H1 (cell line): ENCODE data around the gene IRAK3. TPM values are rescaled to one million over a fixed set of nuclear protein-coding genes. Genes with fewer than 3 reads are reported as not detected.

Experiments
- CTCF ChIA-PET: fragments of 300-600 bp; sonication (Branson Sonifier 250); formaldehyde crosslinking; loops from one replicate; lab custom pipeline; 2021; ENCODE audit not compliant: partially characterized antibody; lab: Charles Lee
- POLR2A ChIA-PET: fragments of 300-600 bp; sonication (Branson Sonifier 250); formaldehyde crosslinking; loops from one replicate; lab custom pipeline; 2021; ENCODE audit warnings: inconsistent platforms; ENCODE audit not compliant: partially characterized antibody; lab: Charles Lee
- DNase-seq, 2 experiments: peaks; one replicate each; pipeline versions ENCODE4 v3.0.0 to v3.0.0-alpha.2; 2010 to 2022; ENCODE audit warnings: low spot score in 2 of 2, low read depth in 1 of 2, mixed read lengths in 1 of 2
- FAIRE-seq: peaks from 2 replicates; lab custom pipeline; 2011; peaks lifted over from hg19 to GRCh38; lab: Jason Lieb, UNC
- H2AFZ ChIP-seq: 2 replicates; pipeline ENCODE4 v1.8.1; 2012; ENCODE audit warnings: low read length, inconsistent platforms
- H2AK5ac ChIP-seq: 2 replicates; pipeline ENCODE4 v1.6.1; 2013; ENCODE audit warnings: low read depth, low read length
- H2BK120ac ChIP-seq: replicated peaks from 2 replicates; pipeline ENCODE3; 2013; ENCODE audit warnings: low read depth, low read length, inconsistent platforms
- H2BK12ac ChIP-seq: 2 replicates; pipeline ENCODE4 v1.6.1; 2013; ENCODE audit warnings: low read depth, low read length
- H2BK15ac ChIP-seq: 2 replicates; pipeline ENCODE4 v1.6.1; 2013; ENCODE audit warnings: low read length
- H2BK20ac ChIP-seq: 2 replicates; pipeline ENCODE4 v1.6.1; 2013; ENCODE audit warnings: low read length
- H2BK5ac ChIP-seq: 2 replicates; pipeline ENCODE4 v1.6.1; 2013; ENCODE audit warnings: low read depth, low read length
- H3K14ac ChIP-seq: 2 replicates; pipeline ENCODE4 v1.6.1; 2013; ENCODE audit warnings: inconsistent platforms; ENCODE audit not compliant: insufficient read length
- H3K18ac ChIP-seq: 2 replicates; pipeline ENCODE4 v1.6.1; 2013; ENCODE audit warnings: low read length; ENCODE audit errors: extremely low read depth
- H3K23ac ChIP-seq: 2 replicates; pipeline ENCODE4 v1.6.1; 2013; ENCODE audit warnings: inconsistent platforms; ENCODE audit not compliant: insufficient read length
- H3K23me2 ChIP-seq: 2 replicates; pipeline ENCODE4 v1.6.1; 2013; ENCODE audit warnings: low read depth, low read length
- H3K27ac ChIP-seq: 2 replicates; pipeline ENCODE4 v1.6.1; 2011; ENCODE audit warnings: low read depth, low read length, inconsistent platforms
- H3K27me3 ChIP-seq, 4 experiments: replicated peaks in 1 of 4; 1 replicate in 1 of 4; 2 replicates in 3 of 4; pipeline versions ENCODE4 v1.6.1 to v1.8.1; 2011 to 2013; ENCODE audit warnings: low read length in 3 of 4, mild to moderate bottlenecking in 3 of 4, inconsistent platforms in 2 of 4, mixed read lengths in 2 of 4, moderate library complexity in 1 of 4; ENCODE audit not compliant: control insufficient read depth in 3 of 4, insufficient read depth in 3 of 4; ENCODE audit errors: extremely low read depth in 1 of 4
- H3K36me3 ChIP-seq, 4 experiments: 2 replicates each; pipeline versions ENCODE4 v1.6.1 to v1.8.1; 2011 to 2013; ENCODE audit warnings: mild to moderate bottlenecking in 4 of 4, low read length in 3 of 4, moderate library complexity in 2 of 4, control low read depth in 1 of 4, inconsistent platforms in 1 of 4; ENCODE audit not compliant: insufficient read depth in 4 of 4, control insufficient read depth in 2 of 4
- H3K4ac ChIP-seq: replicated peaks from 2 replicates; pipeline ENCODE3; 2013; ENCODE audit warnings: low read length, low read depth, mixed read lengths, inconsistent platforms; ENCODE audit not compliant: insufficient read length
- H3K4me1 ChIP-seq, 4 experiments: replicated peaks in 1 of 4; 1 replicate in 1 of 4; 2 replicates in 3 of 4; pipeline versions ENCODE4 v1.6.1 to v1.8.1; 2011 to 2013; ENCODE audit warnings: low read length in 3 of 4, inconsistent platforms in 2 of 4, mixed read lengths in 1 of 4; ENCODE audit not compliant: insufficient read depth in 4 of 4, control insufficient read depth in 3 of 4
- H3K4me2 ChIP-seq, 2 experiments: 2 replicates each; pipeline versions ENCODE4 v1.6.1 to v1.8.1; 2011 to 2013; ENCODE audit warnings: low read depth in 2 of 2, low read length in 2 of 2, control low read depth in 1 of 2, inconsistent platforms in 1 of 2, mild to moderate bottlenecking in 1 of 2; ENCODE audit not compliant: insufficient read depth in 1 of 2
- H3K4me3 ChIP-seq, 4 experiments: fragments of 200-600, 300-600 bp in 1 of 4; sonication (generic), shearing (Covaris generic), sonication (Bioruptor Twin) in 1 of 4; 2 replicates each; pipeline versions ENCODE4 v1.5.1 to v1.8.1; 2011 to 2016; ENCODE audit warnings: low read length in 4 of 4, low read depth in 3 of 4, control low read depth in 2 of 4, inconsistent platforms in 2 of 4, mild to moderate bottlenecking in 2 of 4, mixed read lengths in 1 of 4, moderate library complexity in 1 of 4; ENCODE audit not compliant: insufficient read depth in 2 of 4; ENCODE audit errors: extremely low read depth in 1 of 4
- H3K56ac ChIP-seq: replicated peaks from 2 replicates; pipeline ENCODE3; 2013; ENCODE audit warnings: low read depth, mild to moderate bottlenecking, mixed read lengths, low read length, inconsistent platforms; ENCODE audit not compliant: insufficient read length
- H3K79me1 ChIP-seq: 2 replicates; pipeline ENCODE4 v1.6.1; 2013; ENCODE audit warnings: low read depth, low read length, control low read depth
- H3K79me2 ChIP-seq, 2 experiments: 2 replicates each; pipeline versions ENCODE4 v1.6.1 to v1.8.1; 2012 to 2013; ENCODE audit warnings: low read length in 2 of 2, mild to moderate bottlenecking in 2 of 2, inconsistent platforms in 1 of 2; ENCODE audit not compliant: insufficient read depth in 2 of 2, control insufficient read depth in 1 of 2
- H3K9ac ChIP-seq, 4 experiments: replicated peaks in 1 of 4; 1 replicate in 1 of 4; 2 replicates in 3 of 4; pipeline versions ENCODE4 v1.6.1 to v1.8.1; 2011 to 2013; ENCODE audit warnings: low read depth in 3 of 4, low read length in 3 of 4, control low read depth in 2 of 4, mild to moderate bottlenecking in 2 of 4, moderate library complexity in 2 of 4, inconsistent platforms in 1 of 4; ENCODE audit errors: extremely low read depth in 1 of 4
- H3K9me3 ChIP-seq, 2 experiments: 2 replicates each; pipeline versions ENCODE4 v1.6.1 to v1.8.1; 2012 to 2013; ENCODE audit warnings: mild to moderate bottlenecking in 2 of 2, moderate library complexity in 2 of 2, control low read depth in 1 of 2, inconsistent platforms in 1 of 2, low read depth in 1 of 2, low read length in 1 of 2, mixed read lengths in 1 of 2; ENCODE audit not compliant: insufficient read depth in 2 of 2
- H4K20me1 ChIP-seq, 2 experiments: replicated peaks in 1 of 2; 2 replicates each; pipeline versions ENCODE3 to v1.8.1; 2011 to 2013; ENCODE audit warnings: inconsistent platforms in 2 of 2, low read length in 2 of 2, mild to moderate bottlenecking in 1 of 2; ENCODE audit not compliant: insufficient read depth in 2 of 2, control insufficient read depth in 1 of 2
- H4K5ac ChIP-seq: 2 replicates; pipeline ENCODE4 v1.6.1; 2013; ENCODE audit warnings: low read length, low read depth, mixed read lengths, inconsistent platforms; ENCODE audit not compliant: insufficient read length
- H4K8ac ChIP-seq: 2 replicates; pipeline ENCODE4 v1.8.0; 2013; ENCODE audit warnings: mild to moderate bottlenecking, moderate library complexity, low read length, inconsistent platforms; ENCODE audit not compliant: insufficient read depth; ENCODE audit errors: extremely low read depth
- H4K91ac ChIP-seq: replicated peaks from 2 replicates; pipeline ENCODE3; 2013; ENCODE audit warnings: low read length, mixed read lengths, inconsistent platforms; ENCODE audit not compliant: insufficient read length
- CBX5 ChIP-seq: fragments of 300-800, 300-1000 bp; sonication (generic); IDR thresholded peaks from 2 replicates; pipeline ENCODE4 v1.7.1; 2016; ENCODE audit warnings: antibody characterized with exemption, low read length, low read depth
- CTCF ChIP-seq, 3 experiments: IDR thresholded peaks; 1 replicate in 2 of 3; 2 replicates in 1 of 3; pipeline versions ENCODE4 v1.5.1 to v1.6.1; 2011; ENCODE audit warnings: low read length in 3 of 3, mild to moderate bottlenecking in 3 of 3, inconsistent platforms in 2 of 3, low read depth in 1 of 3, moderate library complexity in 1 of 3; ENCODE audit not compliant: insufficient read depth in 1 of 3; ENCODE audit errors: control extremely low read depth in 1 of 3
- EZH2 ChIP-seq: fragments of 200-600 bp; sonication (generic); IDR thresholded peaks from 2 replicates; pipeline ENCODE4 v1.7.1; 2012; ENCODE audit warnings: low read depth, mild to moderate bottlenecking, moderate library complexity, low read length, inconsistent platforms; ENCODE audit not compliant: severe bottlenecking
- GTF2F1 ChIP-seq: IDR thresholded peaks from 2 replicates; pipeline ENCODE4 v1.6.1; 2012; ENCODE audit warnings: low read depth, low read length, improper control_type of control experiment, borderline replicate concordance
- JUN ChIP-seq: IDR thresholded peaks from 2 replicates; pipeline ENCODE4 v1.6.1; 2011; ENCODE audit warnings: low read depth, mild to moderate bottlenecking, improper control_type of control experiment, low read length
- RAD21 ChIP-seq, 2 experiments: IDR thresholded peaks in 1 of 2; conservative IDR thresholded peaks in 1 of 2; 2 replicates each; pipeline ENCODE4 v1.6.1; 2011; ENCODE audit warnings: low read depth in 2 of 2, low read length in 2 of 2, improper control_type of control experiment in 1 of 2, inconsistent platforms in 1 of 2, mild to moderate bottlenecking in 1 of 2, moderate library complexity in 1 of 2
- SIX5 ChIP-seq: IDR thresholded peaks from 2 replicates; pipeline ENCODE4 v1.6.1; 2011; ENCODE audit warnings: mild to moderate bottlenecking, low read depth, low read length
- SUZ12 ChIP-seq: fragments of 200-600 bp; sonication (generic); IDR thresholded peaks from 2 replicates; pipeline ENCODE4 v1.6.1; 2012; ENCODE audit warnings: mild to moderate bottlenecking, inconsistent platforms, low read length, moderate library complexity, mixed read lengths
- TAF1 ChIP-seq: IDR thresholded peaks from 2 replicates; pipeline ENCODE4 v1.6.1; 2011; ENCODE audit warnings: mild to moderate bottlenecking, low read depth, low read length
- TEAD4 ChIP-seq: IDR thresholded peaks from 2 replicates; pipeline ENCODE4 v1.6.1; 2012; ENCODE audit warnings: low read depth, low read length, inconsistent platforms, mixed read lengths
- WGBS, 2 experiments: shearing (Covaris generic) in 1 of 2; methylation state at CpG; one replicate each; pipeline versions ENCODE4 v1.1.6 to v1.1.7; 2013 to 2015; ENCODE audit warnings: low lambda C conversion rate in 2 of 2, mixed read lengths in 2 of 2, inconsistent platforms in 1 of 2, low coverage in 1 of 2, missing lambda C conversion rate in 1 of 2; ENCODE audit not compliant: insufficient replicate concordance in 2 of 2, insufficient coverage in 1 of 2, insufficient read length in 1 of 2; ENCODE audit errors: extremely low coverage in 1 of 2, missing lambda C conversion rate in 1 of 2; 5-methylcytosine and 5-hydroxymethylcytosine counted together
- polyA plus RNA-seq, 7 experiments: library from polyadenylated mRNA; depleted of rRNA in 3 of 7; stranded (reverse) in 5 of 7; unstranded in 2 of 7; fragments of >200 nt in 5 of 7; fragments of 200-250 nt in 2 of 7; gene quantifications; 1 replicate in 5 of 7; 2 replicates in 1 of 7; 4 replicates in 1 of 7; pipeline versions ENCODE4 v1.2.1 to v1.2.3, GENCODE V29; 2011 to 2013; ENCODE audit warnings: missing spikeins in 2 of 7, mixed read lengths in 2 of 7
- total RNA-seq: library from RNA; stranded (reverse); fragmentation: NEBNext Ultra II Directional; extraction: Animal tissue kit (Norgen Biotek cat#: 25700); gene quantifications from 2 replicates; pipeline ENCODE4 v1.2.1, GENCODE V29; 2021

Gene IRAK3
- total and polyA plus RNA-seq, 2 of the 8 experiments (the other 6 are each of a cell fraction or from before 2014, with no cell fraction given): 0.51 to 2.2 TPM

GRCh38 chr12:66279123-66279712, 90.2 kb downstream of the IRAK3 start:
- no peak for DNase-seq
- Histone ChIP-seq H2AK5ac (no peak overlapping the region), H2AFZ (no peak overlapping the region)

More at GRCh38 chr12:66279123-66279712, 90.2 kb downstream of the IRAK3 start:
- Histone ChIP-seq H3K4me3 (no peak overlapping the region), H3K18ac (no peak overlapping the region), H3K23me2 (no peaks in the 10 kb centered on the region), H2BK20ac (no peak overlapping the region), H3K9ac (no peak overlapping the region), H4K91ac (no peak overlapping the region), H4K20me1 (no peaks in the 10 kb centered on the region), H3K9me3 (peaks cover 3 to 4% of the 10 kb centered on the region in 2 experiments; a peak in 1 of 4 replicates), H3K27me3 (no peaks in the 10 kb centered on the region), H2BK12ac (no peak overlapping the region), H3K79me1 (no peaks in the 10 kb centered on the region), H3K4me1 (no peaks in the 10 kb centered on the region), H3K36me3 (no peaks in the 10 kb centered on the region), H3K14ac (no peak overlapping the region), H2BK120ac (no peak overlapping the region), H3K4ac (no peak overlapping the region), H2BK15ac (no peak overlapping the region), H3K27ac (no peak overlapping the region), H2BK5ac (no peak overlapping the region), H3K79me2 (no peaks in the 10 kb centered on the region), H4K5ac (no peak overlapping the region), H3K56ac (no peak overlapping the region), H3K4me2 (no peak overlapping the region), H4K8ac (no peak overlapping the region), H3K23ac (no peak overlapping the region)
- ChIA-PET POLR2A (no interaction called here), CTCF (interaction anchor here (0.5 to 2.4 kb wide), 24 partner anchors 9 to 176 kb away, joined by 3 to 10 read pairs (median 3); partner anchors contain the start of genes HELB and TMBIM4)
- 63% methylated on average over 3 of the region's 3 CpGs; no CpG with 5 or more reads in 1 of the 2 experiments for WGBS, 2 experiments
- TF ChIP-seq TEAD4: no peak
- TF ChIP-seq SUZ12: no peak
- TF ChIP-seq CBX5: no peak
- no peak for TF ChIP-seq GTF2F1
- TF ChIP-seq RAD21 (IDR thresholded peaks at IDR 0.05 in 1 of 2, conservative IDR thresholded peaks at IDR 0.05 in 1 of 2; ENCODE audit: low read depth in 2 of 2, low read length in 2 of 2): peak; percentile 58 to 72
- TF ChIP-seq TAF1: no peak
- TF ChIP-seq JUN: no peak
- TF ChIP-seq EZH2: no peak
- peak; percentile 64 to 77 (median 66) for TF ChIP-seq CTCF (IDR thresholded peaks at IDR 0.05; ENCODE audit: control extremely low read depth in 1 of 3, insufficient read depth in 1 of 3, low read depth in 1 of 3, low read length in 3 of 3)
- TF ChIP-seq SIX5: no peak
- FAIRE-seq: no peak
